ENCODE measurements around the gene SUMO2. TPM values are rescaled to one million over a fixed set of nuclear protein-coding genes. Genes with fewer than 3 reads are reported as not detected.
A peak's percentile ranks its signal among the peaks of the same experiment; 100 is the strongest.

SUMO2 gene
- total and polyA plus RNA-seq, 9 of the 15 experiments (the other 6 are each of a cell fraction or from before 2014, with no cell fraction given): 157 to 733 (median 419) TPM

DNA sequence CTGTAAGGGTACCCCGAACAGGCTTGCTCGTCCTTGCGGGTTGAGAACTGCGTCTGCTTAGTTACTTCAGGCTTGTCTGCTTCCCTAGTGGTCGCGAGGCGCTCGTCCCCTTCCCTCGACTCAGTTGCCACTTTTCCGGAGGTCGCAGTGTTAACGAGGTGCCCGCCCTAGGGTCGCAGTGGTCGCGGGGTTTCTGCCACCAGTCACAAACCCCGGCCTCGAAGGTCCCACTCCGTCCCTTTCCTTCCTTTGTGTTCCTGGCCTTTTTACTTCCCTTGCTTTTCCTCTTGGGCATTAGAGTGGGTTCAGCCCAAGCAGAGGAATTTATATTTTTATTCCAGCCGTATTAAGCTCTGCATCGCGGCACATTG lies 23.0 kb upstream of the SUMO2 start (continued):
- TF ChIP-seq, protein P1, sequence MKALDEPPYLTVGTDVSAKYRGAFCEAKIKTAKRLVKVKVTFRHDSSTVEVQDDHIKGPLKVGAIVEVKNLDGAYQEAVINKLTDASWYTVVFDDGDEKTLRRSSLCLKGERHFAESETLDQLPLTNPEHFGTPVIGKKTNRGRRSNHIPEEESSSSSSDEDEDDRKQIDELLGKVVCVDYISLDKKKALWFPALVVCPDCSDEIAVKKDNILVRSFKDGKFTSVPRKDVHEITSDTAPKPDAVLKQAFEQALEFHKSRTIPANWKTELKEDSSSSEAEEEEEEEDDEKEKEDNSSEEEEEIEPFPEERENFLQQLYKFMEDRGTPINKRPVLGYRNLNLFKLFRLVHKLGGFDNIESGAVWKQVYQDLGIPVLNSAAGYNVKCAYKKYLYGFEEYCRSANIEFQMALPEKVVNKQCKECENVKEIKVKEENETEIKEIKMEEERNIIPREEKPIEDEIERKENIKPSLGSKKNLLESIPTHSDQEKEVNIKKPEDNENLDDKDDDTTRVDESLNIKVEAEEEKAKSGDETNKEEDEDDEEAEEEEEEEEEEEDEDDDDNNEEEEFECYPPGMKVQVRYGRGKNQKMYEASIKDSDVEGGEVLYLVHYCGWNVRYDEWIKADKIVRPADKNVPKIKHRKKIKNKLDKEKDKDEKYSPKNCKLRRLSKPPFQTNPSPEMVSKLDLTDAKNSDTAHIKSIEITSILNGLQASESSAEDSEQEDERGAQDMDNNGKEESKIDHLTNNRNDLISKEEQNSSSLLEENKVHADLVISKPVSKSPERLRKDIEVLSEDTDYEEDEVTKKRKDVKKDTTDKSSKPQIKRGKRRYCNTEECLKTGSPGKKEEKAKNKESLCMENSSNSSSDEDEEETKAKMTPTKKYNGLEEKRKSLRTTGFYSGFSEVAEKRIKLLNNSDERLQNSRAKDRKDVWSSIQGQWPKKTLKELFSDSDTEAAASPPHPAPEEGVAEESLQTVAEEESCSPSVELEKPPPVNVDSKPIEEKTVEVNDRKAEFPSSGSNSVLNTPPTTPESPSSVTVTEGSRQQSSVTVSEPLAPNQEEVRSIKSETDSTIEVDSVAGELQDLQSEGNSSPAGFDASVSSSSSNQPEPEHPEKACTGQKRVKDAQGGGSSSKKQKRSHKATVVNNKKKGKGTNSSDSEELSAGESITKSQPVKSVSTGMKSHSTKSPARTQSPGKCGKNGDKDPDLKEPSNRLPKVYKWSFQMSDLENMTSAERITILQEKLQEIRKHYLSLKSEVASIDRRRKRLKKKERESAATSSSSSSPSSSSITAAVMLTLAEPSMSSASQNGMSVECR (CRISPR knock-in tag; IDR thresholded peaks at IDR 0.05): peak; percentile 37; the same call in 1 of the 2 replicates
- TF ChIP-seq FOXP1 (CRISPR knock-in tag; IDR thresholded peaks at IDR 0.05): no peak
- peak; percentile 47 for TF ChIP-seq RBBP5 (IDR thresholded peaks at IDR 0.05; ENCODE audit: borderline replicate concordance, insufficient read depth, low read length, poor library complexity, severe bottlenecking)
- TF ChIP-seq KAT7 (CRISPR knock-in tag; IDR thresholded peaks at IDR 0.05; ENCODE audit: borderline replicate concordance): 0 out of 2 replicates have a peak, but pooled peaks have one; percentile 51
- TF ChIP-seq RB1 (IDR thresholded peaks at IDR 0.05; ENCODE audit: low read depth): 0 out of 2 replicates have a peak, but pooled peaks have one; percentile 10
- TF ChIP-seq KHSRP (IDR thresholded peaks at IDR 0.05): no peak
- TF ChIP-seq, protein P2, sequence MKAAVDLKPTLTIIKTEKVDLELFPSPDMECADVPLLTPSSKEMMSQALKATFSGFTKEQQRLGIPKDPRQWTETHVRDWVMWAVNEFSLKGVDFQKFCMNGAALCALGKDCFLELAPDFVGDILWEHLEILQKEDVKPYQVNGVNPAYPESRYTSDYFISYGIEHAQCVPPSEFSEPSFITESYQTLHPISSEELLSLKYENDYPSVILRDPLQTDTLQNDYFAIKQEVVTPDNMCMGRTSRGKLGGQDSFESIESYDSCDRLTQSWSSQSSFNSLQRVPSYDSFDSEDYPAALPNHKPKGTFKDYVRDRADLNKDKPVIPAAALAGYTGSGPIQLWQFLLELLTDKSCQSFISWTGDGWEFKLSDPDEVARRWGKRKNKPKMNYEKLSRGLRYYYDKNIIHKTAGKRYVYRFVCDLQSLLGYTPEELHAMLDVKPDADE (conservative IDR thresholded peaks at IDR 0.05; ENCODE audit: control insufficient read depth, low read depth, low read length): peak; percentile 27; the same call in 1 of the 2 replicates
- TF ChIP-seq ARNT (IDR thresholded peaks at IDR 0.05): no peak
- TF ChIP-seq ZBTB7A (IDR thresholded peaks at IDR 0.05; ENCODE audit: borderline replicate concordance, control insufficient read depth, low read depth, low read length): peak; percentile 89
- no peak for TF ChIP-seq ZBTB49 (CRISPR knock-in tag; IDR thresholded peaks at IDR 0.05; ENCODE audit: borderline replicate concordance)
- no peak for TF ChIP-seq ZBTB12 (CRISPR knock-in tag; IDR thresholded peaks at IDR 0.05)
- TF ChIP-seq NKRF (IDR thresholded peaks at IDR 0.05; ENCODE audit: borderline replicate concordance): peak; percentile 70; the same call in 1 of the 2 replicates
- TF ChIP-seq ZNF766 (CRISPR knock-in tag; conservative IDR thresholded peaks at IDR 0.05): 0 out of 2 replicates have a peak, but pooled peaks have one; percentile 1
- no peak for TF ChIP-seq TRIM25 (IDR thresholded peaks at IDR 0.05; ENCODE audit: borderline replicate concordance)

Measured in K562 (cell line).